22Rv1 (cell line): Measurements from ENCODE around the gene HCFC1.
"Not testable (repeated sequence)": the region's sequence is repeated elsewhere in the genome, so short reads cannot be mapped to it uniquely, and the experiment has no call there.

ENCODE experiments used
- CTCF ChIP-seq: fragments of 450-650 bp; IDR thresholded peaks from 2 replicates; pipeline ENCODE4 v1.5.1; 2017; ENCODE audit warnings: mild to moderate bottlenecking
- ZFX ChIP-seq: fragments of 450-650 bp; IDR thresholded peaks from 2 replicates; pipeline ENCODE4 v1.6.1; 2017; ENCODE audit warnings: antibody characterized with exemption, borderline replicate concordance

GRCh38 chrX:153994398-153994797 lies 22.8 kb upstream of the HCFC1 start:
- TF ChIP-seq ZFX, CTCF: not testable (repeated sequence)
